Astrocyte (in vitro differentiated cells and primary cell): Measurements from ENCODE around the gene CAVIN2. TPM values are rescaled to one million over a fixed set of nuclear protein-coding genes. Genes with fewer than 3 reads are reported as not detected.
"Not testable (repeated sequence)": the region's sequence is repeated elsewhere in the genome, so short reads cannot be mapped to it uniquely, and the experiment has no call there.

Experiments used
- DNase-seq: peaks from one replicate; pipeline ENCODE4 v3.0.0-alpha.2; 2010; ENCODE audit warnings: low read depth
- FAIRE-seq: peaks from 2 replicates; lab custom pipeline; 2011; peaks lifted over from hg19 to GRCh38; lab: Jason Lieb, UNC
- H2AFZ ChIP-seq: 2 replicates; pipeline ENCODE4 v1.6.0; 2012; ENCODE audit warnings: low read depth, low read length, inconsistent platforms
- H3K27ac ChIP-seq: 2 replicates; pipeline ENCODE4 v1.5.1; 2011; ENCODE audit warnings: low read depth, low read length, inconsistent platforms
- H3K27me3 ChIP-seq: 2 replicates; pipeline ENCODE4 v1.6.0; 2011; ENCODE audit warnings: low read length, inconsistent platforms; ENCODE audit not compliant: insufficient read depth
- H3K36me3 ChIP-seq: 2 replicates; pipeline ENCODE4 v1.5.1; 2011; ENCODE audit warnings: low read length, inconsistent platforms; ENCODE audit not compliant: insufficient read depth
- H3K4me1 ChIP-seq: 2 replicates; pipeline ENCODE4 v1.5.1; 2011; ENCODE audit warnings: low read length, inconsistent platforms; ENCODE audit not compliant: insufficient read depth
- H3K4me2 ChIP-seq: 2 replicates; pipeline ENCODE4 v1.6.0; 2012; ENCODE audit warnings: low read length, inconsistent platforms
- H3K4me3 ChIP-seq: 2 replicates; pipeline ENCODE4 v1.5.1; 2011; ENCODE audit warnings: low read depth, mild to moderate bottlenecking, low read length, inconsistent platforms; ENCODE audit not compliant: insufficient read depth
- H3K79me2 ChIP-seq: 2 replicates; pipeline ENCODE4 v1.6.0; 2012; ENCODE audit warnings: mild to moderate bottlenecking, low read length, inconsistent platforms; ENCODE audit not compliant: insufficient read depth
- H3K9ac ChIP-seq: 2 replicates; pipeline ENCODE4 v1.6.0; 2012; ENCODE audit warnings: mild to moderate bottlenecking, low read length, inconsistent platforms
- H3K9me3 ChIP-seq: 2 replicates; pipeline ENCODE4 v1.5.1; 2012; ENCODE audit warnings: low read depth, mild to moderate bottlenecking, low read length, inconsistent platforms; ENCODE audit not compliant: insufficient read depth
- H4K20me1 ChIP-seq: 2 replicates; pipeline ENCODE4 v1.6.0; 2012; ENCODE audit warnings: low read length, inconsistent platforms; ENCODE audit not compliant: insufficient read depth
- H3K27ac Mint-ChIP-seq: one replicate; pipeline ENCODE4 v1.8.0; 2021; ENCODE audit warnings: mild to moderate bottlenecking, mixed read lengths; ENCODE audit not compliant: unreplicated experiment
- H3K27me3 Mint-ChIP-seq: one replicate; pipeline ENCODE4 v1.8.0; 2021; ENCODE audit warnings: low read depth, mixed read lengths; ENCODE audit not compliant: unreplicated experiment
- H3K36me3 Mint-ChIP-seq: one replicate; pipeline ENCODE4 v1.8.0; 2021; ENCODE audit warnings: low read depth, mixed read lengths; ENCODE audit not compliant: unreplicated experiment
- H3K4me1 Mint-ChIP-seq: one replicate; pipeline ENCODE4 v1.8.0; 2021; ENCODE audit warnings: low read depth, mixed read lengths; ENCODE audit not compliant: unreplicated experiment
- H3K4me3 Mint-ChIP-seq: one replicate; pipeline ENCODE4 v1.8.0; 2021; ENCODE audit warnings: mild to moderate bottlenecking, moderate library complexity, mixed read lengths; ENCODE audit not compliant: unreplicated experiment
- H3K9me3 Mint-ChIP-seq: one replicate; pipeline ENCODE4 v1.8.0; 2021; ENCODE audit warnings: mild to moderate bottlenecking, mixed read lengths; ENCODE audit not compliant: unreplicated experiment
- EZH2 ChIP-seq: IDR thresholded peaks from 2 replicates; pipeline ENCODE4 v1.6.1; 2012; ENCODE audit warnings: mild to moderate bottlenecking, low read length, inconsistent platforms; ENCODE audit not compliant: insufficient read depth
- total RNA-seq: library from RNA; stranded (reverse); gene quantifications from 2 replicates; pipeline ENCODE4 v1.2.1, GENCODE V29; 2021
- TF ChIP-seq, protein P1 (sequence below): IDR thresholded peaks from 2 replicates; pipeline ENCODE4 v1.5.1; 2011; ENCODE audit warnings: low read depth, mild to moderate bottlenecking, inconsistent platforms, low read length, moderate library complexity; ENCODE audit not compliant: insufficient read depth

CAVIN2 gene
- total RNA-seq, 1 donor from 2014 or later = 2.8 TPM

DNA sequence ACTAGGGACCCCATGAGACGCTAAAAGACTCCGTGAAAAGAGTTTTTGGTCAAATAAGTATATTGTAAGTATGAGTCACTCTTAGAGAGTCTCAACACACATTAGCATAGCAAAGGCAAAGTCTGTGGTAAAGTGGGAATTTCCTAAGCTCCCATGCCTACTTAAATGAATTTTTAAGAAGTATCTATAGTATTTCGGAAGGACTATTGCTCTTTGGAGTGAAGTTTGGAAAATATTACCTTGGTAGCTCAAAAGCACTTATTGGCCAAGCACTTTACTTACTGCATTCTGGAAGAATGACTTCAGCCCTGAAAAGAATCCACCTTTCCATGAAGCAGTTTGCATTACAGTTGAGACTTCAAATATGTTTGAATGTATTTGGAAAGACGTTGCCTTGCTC lies 57.1 kb downstream of the CAVIN2 start:
- Mint-ChIP-seq H3K4me1 (peaks cover 54% of the 10 kb centered on the region), H3K27ac (peak overlapping the region; percentile 22), H3K36me3 (no peaks in the 10 kb centered on the region), H3K27me3 (no peaks in the 10 kb centered on the region), H3K9me3 (peaks cover 1% of the 10 kb centered on the region), H3K4me3 (no peak overlapping the region)
- no peak for FAIRE-seq
- peak; percentile 83 for DNase-seq
- no peak overlapping the region for H3K27ac ChIP-seq
- H3K4me1 ChIP-seq = no peaks in the 10 kb centered on the region
- H2AFZ ChIP-seq = peak overlapping the region; percentile 0
- no peak overlapping the region for H3K9ac ChIP-seq
- H3K4me3 ChIP-seq = no peak overlapping the region
- H3K36me3 ChIP-seq = no peaks in the 10 kb centered on the region
- no peaks in the 10 kb centered on the region for H3K9me3 ChIP-seq
- TF ChIP-seq, protein P1, sequence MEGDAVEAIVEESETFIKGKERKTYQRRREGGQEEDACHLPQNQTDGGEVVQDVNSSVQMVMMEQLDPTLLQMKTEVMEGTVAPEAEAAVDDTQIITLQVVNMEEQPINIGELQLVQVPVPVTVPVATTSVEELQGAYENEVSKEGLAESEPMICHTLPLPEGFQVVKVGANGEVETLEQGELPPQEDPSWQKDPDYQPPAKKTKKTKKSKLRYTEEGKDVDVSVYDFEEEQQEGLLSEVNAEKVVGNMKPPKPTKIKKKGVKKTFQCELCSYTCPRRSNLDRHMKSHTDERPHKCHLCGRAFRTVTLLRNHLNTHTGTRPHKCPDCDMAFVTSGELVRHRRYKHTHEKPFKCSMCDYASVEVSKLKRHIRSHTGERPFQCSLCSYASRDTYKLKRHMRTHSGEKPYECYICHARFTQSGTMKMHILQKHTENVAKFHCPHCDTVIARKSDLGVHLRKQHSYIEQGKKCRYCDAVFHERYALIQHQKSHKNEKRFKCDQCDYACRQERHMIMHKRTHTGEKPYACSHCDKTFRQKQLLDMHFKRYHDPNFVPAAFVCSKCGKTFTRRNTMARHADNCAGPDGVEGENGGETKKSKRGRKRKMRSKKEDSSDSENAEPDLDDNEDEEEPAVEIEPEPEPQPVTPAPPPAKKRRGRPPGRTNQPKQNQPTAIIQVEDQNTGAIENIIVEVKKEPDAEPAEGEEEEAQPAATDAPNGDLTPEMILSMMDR = no peak
- no peak for TF ChIP-seq EZH2
- H3K4me2 ChIP-seq = peak overlapping the region; percentile 4
- H3K27me3 ChIP-seq = no peaks in the 10 kb centered on the region
- H3K79me2 ChIP-seq = no peaks in the 10 kb centered on the region
- no peaks in the 10 kb centered on the region for H4K20me1 ChIP-seq

DNA sequence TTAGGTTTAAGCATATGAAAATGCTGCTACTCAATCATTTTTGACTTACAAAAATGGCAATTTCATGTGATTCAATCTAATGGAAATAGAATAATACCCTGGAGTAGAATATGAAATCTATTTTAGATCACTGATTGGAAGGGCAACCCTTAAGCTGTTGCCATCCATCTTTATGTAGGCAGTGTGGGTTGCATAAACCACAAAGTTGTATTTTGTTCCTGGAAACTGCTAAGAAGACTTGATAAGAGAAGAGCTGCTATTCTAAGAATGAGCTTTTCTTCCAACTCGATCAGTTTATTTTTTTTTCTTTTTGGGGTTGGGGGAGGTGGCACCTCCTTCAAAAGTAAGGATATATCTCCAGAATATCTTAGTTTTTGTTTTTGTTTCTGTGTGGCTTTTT lies 60.2 kb downstream of the CAVIN2 start:
- H3K4me2 ChIP-seq = no peak overlapping the region
- Mint-ChIP-seq H3K4me1 (peaks cover 47% of the 10 kb centered on the region), H3K27ac (peak overlapping the region; percentile 65), H3K27me3 (no peaks in the 10 kb centered on the region), H3K9me3 (no peaks in the 10 kb centered on the region), H3K36me3 (no peaks in the 10 kb centered on the region), H3K4me3 (no peak overlapping the region)
- no peak for FAIRE-seq
- no peaks in the 10 kb centered on the region for H3K36me3 ChIP-seq
- no peak overlapping the region for H2AFZ ChIP-seq
- peak; percentile 77 for DNase-seq
- H3K4me3 ChIP-seq = no peak overlapping the region
- H3K4me1 ChIP-seq = no peaks in the 10 kb centered on the region
- no peaks in the 10 kb centered on the region for H3K79me2 ChIP-seq
- H4K20me1 ChIP-seq = no peaks in the 10 kb centered on the region
- no peaks in the 10 kb centered on the region for H3K27me3 ChIP-seq
- no peaks in the 10 kb centered on the region for H3K9me3 ChIP-seq
- no peak overlapping the region for H3K9ac ChIP-seq
- H3K27ac ChIP-seq = no peak overlapping the region
- TF ChIP-seq, protein P1 = no peak
- TF ChIP-seq EZH2 = no peak

DNA sequence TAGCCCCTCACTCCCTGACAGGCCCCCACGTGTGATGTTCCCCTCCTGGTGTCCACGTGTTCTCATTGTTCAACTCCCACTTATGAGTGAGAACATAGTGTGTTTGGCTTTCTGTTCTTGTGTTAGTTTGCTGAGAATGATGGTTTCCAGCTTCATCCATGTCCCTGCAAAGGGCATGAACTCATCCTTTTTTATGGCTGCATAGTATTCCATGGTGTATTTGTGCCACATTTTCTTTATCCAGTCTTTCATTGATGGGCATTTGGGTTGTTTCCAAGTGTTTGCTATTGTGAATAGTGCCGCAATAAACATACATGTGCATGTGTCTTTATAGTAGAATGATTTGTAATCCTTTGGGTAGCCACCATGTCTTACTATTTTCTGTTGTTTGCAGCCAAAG lies 61.2 kb downstream of the CAVIN2 start:
- not testable (repeated sequence) for H3K36me3 ChIP-seq, H3K4me3 Mint-ChIP-seq, H4K20me1 ChIP-seq, H3K4me3 ChIP-seq, DNase-seq, H3K9me3 Mint-ChIP-seq, H3K27ac Mint-ChIP-seq, H3K9me3 ChIP-seq, H3K4me1 ChIP-seq, H3K27me3 ChIP-seq, H2AFZ ChIP-seq, H3K4me2 ChIP-seq, H3K27ac ChIP-seq, FAIRE-seq, H3K9ac ChIP-seq, H3K27me3 Mint-ChIP-seq, H3K79me2 ChIP-seq, H3K36me3 Mint-ChIP-seq
- peaks cover 38% of the 10 kb centered on the region for H3K4me1 Mint-ChIP-seq

Other genes with a start within 250 kb of the CAVIN2 start
- 181 and 213 TPM in 2 replicates for gene NABP1, start 169.0 kb downstream of the CAVIN2 start, total RNA-seq